D721Med (cell line): Measurements from ENCODE around the gene EIF2B4.

ENCODE experiments used
- DNase-seq: peaks from one replicate; pipeline ENCODE4 v3.0.0; 2011; ENCODE audit warnings: low spot score; ENCODE audit not compliant: insufficient read length
- FAIRE-seq: peaks from 2 replicates; lab custom pipeline; 2011; peaks lifted over from hg19 to GRCh38; lab: Jason Lieb, UNC
- CTCF ChIP-seq: IDR thresholded peaks from 2 replicates; pipeline ENCODE4 v1.5.1; 2012; ENCODE audit warnings: mild to moderate bottlenecking, control low read depth; ENCODE audit not compliant: insufficient read depth; ENCODE audit errors: missing control alignments

The EIF2B4 gene

GRCh38 chr2:27376151-27376865 lies 6.2 kb upstream of the EIF2B4 start:
- DNase-seq (no peak), FAIRE-seq (no peak)
- no peak for TF ChIP-seq CTCF

DNA sequence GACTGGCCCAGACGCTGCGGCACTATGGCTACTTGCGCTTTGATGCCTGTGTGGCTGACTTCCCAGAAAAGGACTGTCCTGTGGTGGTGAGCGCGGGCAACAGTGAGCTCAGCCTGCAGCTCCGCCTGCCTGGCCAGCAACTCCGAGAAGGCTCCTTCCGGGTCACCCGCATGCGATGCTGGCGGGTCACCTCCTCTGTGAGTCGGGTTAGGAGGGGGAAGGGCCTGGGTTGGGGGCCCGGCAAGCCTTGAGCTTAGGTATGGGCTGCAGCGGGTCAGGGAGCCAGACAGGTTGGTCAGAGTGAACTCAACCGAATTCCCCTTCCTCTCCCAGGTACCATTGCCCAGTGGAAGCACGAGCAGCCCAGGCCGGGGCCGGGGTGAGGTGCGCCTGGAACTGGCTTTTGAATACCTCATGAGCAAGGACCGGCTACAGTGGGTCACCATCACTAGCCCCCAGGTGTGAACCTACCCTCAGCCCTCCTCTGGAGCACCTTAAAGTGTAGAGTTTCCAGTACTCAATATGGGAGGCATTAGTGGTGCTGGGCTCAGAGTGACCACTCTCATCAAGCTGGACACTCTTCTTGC lies 5.5 kb upstream of the EIF2B4 start:
- FAIRE-seq (no peak), DNase-seq (no peak)
- no peak for TF ChIP-seq CTCF

DNA sequence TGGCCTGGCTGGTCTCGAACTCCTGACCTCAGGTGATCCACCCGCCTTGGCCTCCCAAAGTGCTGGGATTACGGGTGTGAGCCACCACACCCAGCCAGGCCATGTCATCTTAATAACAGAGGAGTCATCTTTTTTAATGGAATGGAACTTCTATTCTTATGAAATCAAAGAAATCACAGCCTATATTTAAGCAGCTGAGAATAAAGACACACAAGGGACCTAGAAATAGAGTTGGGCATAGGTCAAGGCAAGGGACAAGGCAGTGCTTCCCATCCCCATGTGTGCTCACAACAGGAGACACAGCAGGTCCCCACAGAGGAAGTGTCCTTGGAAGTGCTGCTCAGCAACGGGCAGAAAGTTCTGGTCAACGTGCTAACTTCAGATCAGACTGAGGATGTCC lies 3.4 kb upstream of the EIF2B4 start:
- TF ChIP-seq CTCF: no peak
- FAIRE-seq: no peak
- no peak for DNase-seq

- FAIRE-seq (no peak), DNase-seq (no peak)
- no peak for TF ChIP-seq CTCF
Observed at GRCh38 chr2:27372937-27373336, 2.8 kb upstream of the EIF2B4 start.

- FAIRE-seq: no peak
- no peak for DNase-seq
- no peak for TF ChIP-seq CTCF
Observed at GRCh38 chr2:27370816-27371620, 880 bp upstream of the EIF2B4 start.

GRCh38 chr2:27369471-27370025 lies 590 bp downstream of the EIF2B4 start:
- TF ChIP-seq CTCF: no peak
- DNase-seq (no peak), FAIRE-seq (no peak)

DNA sequence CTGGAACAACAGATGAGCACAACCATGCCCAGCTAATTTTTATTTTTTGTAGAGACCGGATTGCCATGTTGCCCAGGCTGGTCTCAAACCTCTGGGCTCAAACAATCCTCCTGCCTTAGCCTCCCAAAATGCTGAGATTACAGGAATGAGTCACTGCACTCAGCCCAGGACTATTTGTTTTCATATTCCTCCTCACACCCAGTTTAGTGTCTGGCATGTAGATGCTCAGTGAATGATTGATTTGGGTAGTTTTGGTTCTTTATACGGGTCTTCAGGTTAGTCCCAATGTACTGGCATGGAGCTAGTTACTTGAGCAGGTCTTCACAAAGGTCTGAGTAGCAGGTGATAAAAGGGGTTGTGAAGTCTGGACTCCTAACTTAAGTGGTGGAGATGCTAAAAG lies 6.2 kb downstream of the EIF2B4 start:
- FAIRE-seq: no peak
- TF ChIP-seq CTCF: no peak
- DNase-seq: no peak
